SK-N-SH (cell line): ENCODE results near the gene CMC4. TPM values are rescaled to one million over a fixed set of nuclear protein-coding genes. Genes with fewer than 3 reads are reported as not detected.

Experiments used
- CTCF ChIA-PET: fragments of 300-600, 350-600 bp; formaldehyde crosslinking; extraction: SDS; loops from one replicate; lab custom pipeline; 2021; lab: Yijun Ruan, JAX
- POLR2A ChIA-PET: fragments of 350-600 bp; sonication (Branson Sonifier 250); formaldehyde crosslinking; extraction: SDS; loops from one replicate; lab custom pipeline; 2020; ENCODE audit warnings: antibody characterized with exemption, inconsistent platforms; lab: Yijun Ruan, JAX
- DNase-seq: peaks from one replicate; pipeline ENCODE4 v3.0.0; 2012
- H2AFZ ChIP-seq: fragments of 200-600 bp; sonication (generic); 2 replicates; pipeline ENCODE4 v1.8.1; 2016; ENCODE audit warnings: antibody characterized with exemption, mild to moderate bottlenecking, low read depth
- H3F3A ChIP-seq: fragments of 200-600 bp; sonication (generic); replicated peaks from 2 replicates; pipeline ENCODE3; 2016; ENCODE audit warnings: antibody characterized with exemption, mild to moderate bottlenecking; ENCODE audit not compliant: insufficient read depth
- H3K27ac ChIP-seq, 2 experiments: fragments of 200-500 bp in 1 of 2; fragments of 200-600 bp in 1 of 2; sonication (Bioruptor generic) in 1 of 2; sonication (generic), shearing (Covaris generic) in 1 of 2; 2 replicates each; pipeline versions ENCODE4 v1.5.1 to v1.6.1; 2014 to 2016; ENCODE audit warnings: low read depth in 2 of 2, inconsistent platforms in 1 of 2, low read length in 1 of 2, mild to moderate bottlenecking in 1 of 2, mixed read lengths in 1 of 2
- H3K27me3 ChIP-seq: fragments of 200-600 bp; sonication (generic), shearing (Covaris generic); 2 replicates; pipeline ENCODE4 v1.6.1; 2016; ENCODE audit warnings: mixed run types; ENCODE audit not compliant: insufficient read depth
- H3K36me3 ChIP-seq, 2 experiments: fragments of 200-500 bp in 1 of 2; fragments of 200-600 bp in 1 of 2; sonication (Bioruptor generic) in 1 of 2; sonication (generic) in 1 of 2; replicated peaks in 1 of 2; 2 replicates each; pipeline versions ENCODE3 to v1.5.1; 2014 to 2016; ENCODE audit warnings: low read length in 1 of 2, mild to moderate bottlenecking in 1 of 2; ENCODE audit not compliant: insufficient read depth in 2 of 2, control insufficient read depth in 1 of 2
- H3K4me1 ChIP-seq, 2 experiments: fragments of 200-500 bp in 1 of 2; fragments of 200-600 bp in 1 of 2; sonication (Bioruptor generic) in 1 of 2; sonication (generic), shearing (Covaris generic) in 1 of 2; 2 replicates each; pipeline versions ENCODE4 v1.5.1 to v1.6.1; 2014 to 2016; ENCODE audit warnings: low read depth in 1 of 2, low read length in 1 of 2, mixed run types in 1 of 2; ENCODE audit not compliant: insufficient read depth in 2 of 2, control insufficient read depth in 1 of 2
- H3K4me2 ChIP-seq: fragments of 200-600 bp; sonication (generic), shearing (Covaris generic); 2 replicates; pipeline ENCODE4 v1.6.1; 2017; ENCODE audit warnings: mixed run types
- H3K4me3 ChIP-seq, 2 experiments: fragments of 200-500 bp in 1 of 2; fragments of 200-600 bp in 1 of 2; sonication (Bioruptor generic) in 1 of 2; sonication (generic), shearing (Covaris generic) in 1 of 2; 2 replicates each; pipeline versions ENCODE4 v1.5.1 to v1.8.1; 2014 to 2016; ENCODE audit warnings: low read depth in 2 of 2, inconsistent platforms in 1 of 2, low read length in 1 of 2, mild to moderate bottlenecking in 1 of 2, mixed read lengths in 1 of 2, moderate library complexity in 1 of 2
- H3K79me2 ChIP-seq: fragments of 200-600 bp; sonication (generic); 2 replicates; pipeline ENCODE4 v1.8.1; 2017; ENCODE audit warnings: mild to moderate bottlenecking; ENCODE audit not compliant: insufficient read depth
- H3K9ac ChIP-seq: fragments of 200-600 bp; sonication (generic); 2 replicates; pipeline ENCODE4 v1.6.1; 2017; ENCODE audit warnings: mixed run types
- H3K9me2 ChIP-seq: fragments of 200-600 bp; sonication (generic); 2 replicates; pipeline ENCODE4 v1.6.1; 2017; ENCODE audit warnings: mixed run types
- H3K9me3 ChIP-seq: fragments of 200-600 bp; sonication (generic); 2 replicates; pipeline ENCODE4 v1.6.1; 2017; ENCODE audit warnings: mixed run types, mild to moderate bottlenecking, moderate library complexity
- H4K20me1 ChIP-seq: fragments of 200-600 bp; sonication (generic); 2 replicates; pipeline ENCODE4 v1.6.1; 2017; ENCODE audit warnings: mild to moderate bottlenecking, mixed run types; ENCODE audit not compliant: insufficient read depth
- CHD2 ChIP-seq: fragments of 150-350 bp; IDR thresholded peaks from 2 replicates; pipeline ENCODE4 v1.6.1; 2018; ENCODE audit warnings: low read length; ENCODE audit not compliant: partially characterized antibody
- EZH2phosphoT487 ChIP-seq: fragments of 200-600 bp; sonication (generic); IDR thresholded peaks from 2 replicates; pipeline ENCODE4 v1.6.1; 2017; ENCODE audit warnings: low read depth, mixed run types, mild to moderate bottlenecking, antibody characterized with exemption, moderate library complexity, borderline replicate concordance
- FOXJ3 ChIP-seq: sonication (generic); formaldehyde crosslinking; IDR thresholded peaks from 2 replicates; pipeline ENCODE4 v1.5.1; 2020; ENCODE audit warnings: mild to moderate bottlenecking, missing genetic modification reagents
- GATA2 ChIP-seq: sonication (generic); formaldehyde crosslinking; IDR thresholded peaks from 2 replicates; pipeline ENCODE4 v1.5.0; 2020; ENCODE audit warnings: mild to moderate bottlenecking, missing genetic modification reagents
- NFIC ChIP-seq: IDR thresholded peaks from 2 replicates; pipeline ENCODE4 v1.4.0; 2012; ENCODE audit warnings: borderline replicate concordance
- POLR2AphosphoS5 ChIP-seq: IDR thresholded peaks from 2 replicates; pipeline ENCODE4 v1.6.1; 2012; ENCODE audit warnings: low read depth, low read length
- RAD21 ChIP-seq: IDR thresholded peaks from 2 replicates; pipeline ENCODE4 v1.6.1; 2012; ENCODE audit warnings: mild to moderate bottlenecking, low read length
- RFX5 ChIP-seq: IDR thresholded peaks from 2 replicates; pipeline ENCODE4 v1.6.1; 2012; ENCODE audit warnings: mild to moderate bottlenecking, improper control_type of control experiment, low read length
- SIN3A ChIP-seq: IDR thresholded peaks from 2 replicates; pipeline ENCODE4 v1.6.1; 2012; ENCODE audit warnings: low read depth, mild to moderate bottlenecking, low read length, moderate library complexity, borderline replicate concordance
- SMC3 ChIP-seq: IDR thresholded peaks from 2 replicates; pipeline ENCODE4 v1.6.1; 2012; ENCODE audit warnings: low read depth, low read length, improper control_type of control experiment
- TAF1 ChIP-seq: IDR thresholded peaks from 2 replicates; pipeline ENCODE4 v1.6.1; 2012; ENCODE audit warnings: low read depth, mild to moderate bottlenecking, low read length, moderate library complexity, borderline replicate concordance
- YY1 ChIP-seq: IDR thresholded peaks from 2 replicates; pipeline ENCODE4 v1.4.0; 2012; ENCODE audit warnings: low read depth, mild to moderate bottlenecking
- WGBS: methylation state at CpG from one replicate; pipeline ENCODE4 v1.1.6; 2017; ENCODE audit warnings: low lambda C conversion rate; 5-methylcytosine and 5-hydroxymethylcytosine counted together
- polyA plus RNA-seq, 3 experiments: library from polyadenylated mRNA; depleted of rRNA; stranded (reverse); fragments of >200 nt; gene quantifications; 2 replicates each; pipeline ENCODE4 v1.2.3, GENCODE V29; 2012
- TF ChIP-seq, protein P1 (sequence below): fragments of 150-350 bp; IDR thresholded peaks from 2 replicates; pipeline ENCODE4 v1.6.1; 2017; ENCODE audit warnings: antibody characterized with exemption, low read length, low read depth, borderline replicate concordance
- TF ChIP-seq, protein P2 (sequence below): IDR thresholded peaks from 2 replicates; pipeline ENCODE4 v1.4.0; 2012; ENCODE audit warnings: low read depth, borderline replicate concordance
- TF ChIP-seq, protein P3 (sequence below): fragments of 200-600 bp; sonication (generic); IDR thresholded peaks from 2 replicates; pipeline ENCODE4 v1.6.1; 2017; ENCODE audit warnings: antibody characterized with exemption, mild to moderate bottlenecking, moderate library complexity
- TF ChIP-seq, protein P4 (sequence below): IDR thresholded peaks from 2 replicates; pipeline ENCODE4 v1.4.0; 2012; ENCODE audit warnings: low read depth
- TF ChIP-seq, protein P5 (sequence below): fragments of 150-350 bp; IDR thresholded peaks from 2 replicates; pipeline ENCODE4 v1.6.1; 2016; ENCODE audit warnings: mild to moderate bottlenecking, low read depth, low read length
- TF ChIP-seq, protein P6 (sequence below): IDR thresholded peaks from 2 replicates; pipeline ENCODE4 v1.4.0; 2012; ENCODE audit warnings: low read depth, borderline replicate concordance

Gene CMC4
- polyA plus RNA-seq, 1 of the 3 experiments (the other 2 are of a cell fraction), result 12.0 TPM

DNA sequence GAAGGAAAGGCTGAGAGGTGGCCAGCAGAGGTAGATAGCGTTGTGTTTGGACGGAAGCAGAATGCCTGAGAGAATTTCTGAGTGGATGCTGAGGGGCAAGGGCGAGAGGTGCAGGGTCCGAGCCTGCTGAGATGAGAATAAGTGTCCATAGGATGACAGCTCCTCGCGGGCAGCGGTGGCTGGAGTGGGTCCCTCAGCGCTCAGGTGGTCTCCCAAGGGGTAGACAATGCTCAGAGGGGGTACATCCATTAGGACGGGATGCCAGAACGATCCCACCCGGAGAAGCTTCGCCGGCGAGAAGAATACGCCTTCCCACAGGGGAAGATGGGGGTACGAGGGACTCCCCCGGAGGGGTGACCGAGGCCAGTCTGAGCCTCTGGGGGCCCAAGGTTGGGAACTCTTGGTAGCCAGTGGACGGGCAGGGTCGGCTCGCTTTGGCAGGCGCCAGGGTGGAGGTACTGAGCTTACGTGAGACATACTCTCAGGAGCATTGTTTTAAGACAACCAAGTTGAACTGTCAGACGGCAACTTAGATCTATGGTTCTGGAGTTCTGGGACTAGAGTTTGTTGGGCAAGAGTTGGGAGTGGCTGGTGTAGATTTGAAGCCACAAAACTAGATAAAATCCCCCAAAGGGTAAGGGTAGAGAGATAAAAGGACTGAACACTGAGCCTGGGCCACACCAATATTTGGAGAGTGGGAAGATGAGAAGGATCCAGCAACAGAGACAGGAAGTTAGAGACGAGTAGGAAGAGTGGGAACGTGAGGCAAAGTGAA, 16.2 kb upstream of the CMC4 start:
- Histone ChIP-seq H3K27ac (no peak overlapping the region), H3K9me3 (no peaks in the 10 kb centered on the region), H3K79me2 (no peaks in the 10 kb centered on the region), H3K9ac (no peak overlapping the region), H2AFZ (no peak overlapping the region), H3K4me2 (no peak overlapping the region), H4K20me1 (no peaks in the 10 kb centered on the region), H3K4me3 (no peak overlapping the region), H3K36me3 (peaks cover 4% of the 10 kb centered on the region in 2 experiments), H3F3A (no peaks in the 10 kb centered on the region), H3K9me2 (no peaks in the 10 kb centered on the region), H3K4me1 (no peaks in the 10 kb centered on the region), H3K27me3 (no peaks in the 10 kb centered on the region)
- CTCF ChIA-PET, result interaction anchor here (0.7 to 2.6 kb wide), 16 partner anchors 7 to 169 kb away, joined by 3 to 9 read pairs (median 5); no protein-coding TSS in a partner anchor
- WGBS, result 71% methylated on average over 26 of the region's 26 CpGs
- TF ChIP-seq, protein P1, sequence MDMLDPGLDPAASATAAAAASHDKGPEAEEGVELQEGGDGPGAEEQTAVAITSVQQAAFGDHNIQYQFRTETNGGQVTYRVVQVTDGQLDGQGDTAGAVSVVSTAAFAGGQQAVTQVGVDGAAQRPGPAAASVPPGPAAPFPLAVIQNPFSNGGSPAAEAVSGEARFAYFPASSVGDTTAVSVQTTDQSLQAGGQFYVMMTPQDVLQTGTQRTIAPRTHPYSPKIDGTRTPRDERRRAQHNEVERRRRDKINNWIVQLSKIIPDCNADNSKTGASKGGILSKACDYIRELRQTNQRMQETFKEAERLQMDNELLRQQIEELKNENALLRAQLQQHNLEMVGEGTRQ, result no peak
- TF ChIP-seq EZH2phosphoT487 (no peak), RFX5 (no peak), POLR2AphosphoS5 (no peak), RAD21 (no peak), YY1 (no peak), SIN3A (no peak), FOXJ3 (CRISPR knock-in tag) (no peak), SMC3 (no peak), CHD2 (no peak), NFIC (no peak), TAF1 (no peak), GATA2 (CRISPR knock-in tag) (no peak)
- TF ChIP-seq, protein P2, sequence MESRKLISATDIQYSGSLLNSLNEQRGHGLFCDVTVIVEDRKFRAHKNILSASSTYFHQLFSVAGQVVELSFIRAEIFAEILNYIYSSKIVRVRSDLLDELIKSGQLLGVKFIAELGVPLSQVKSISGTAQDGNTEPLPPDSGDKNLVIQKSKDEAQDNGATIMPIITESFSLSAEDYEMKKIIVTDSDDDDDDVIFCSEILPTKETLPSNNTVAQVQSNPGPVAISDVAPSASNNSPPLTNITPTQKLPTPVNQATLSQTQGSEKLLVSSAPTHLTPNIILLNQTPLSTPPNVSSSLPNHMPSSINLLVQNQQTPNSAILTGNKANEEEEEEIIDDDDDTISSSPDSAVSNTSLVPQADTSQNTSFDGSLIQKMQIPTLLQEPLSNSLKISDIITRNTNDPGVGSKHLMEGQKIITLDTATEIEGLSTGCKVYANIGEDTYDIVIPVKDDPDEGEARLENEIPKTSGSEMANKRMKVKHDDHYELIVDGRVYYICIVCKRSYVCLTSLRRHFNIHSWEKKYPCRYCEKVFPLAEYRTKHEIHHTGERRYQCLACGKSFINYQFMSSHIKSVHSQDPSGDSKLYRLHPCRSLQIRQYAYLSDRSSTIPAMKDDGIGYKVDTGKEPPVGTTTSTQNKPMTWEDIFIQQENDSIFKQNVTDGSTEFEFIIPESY, result no peak
- TF ChIP-seq, protein P3, sequence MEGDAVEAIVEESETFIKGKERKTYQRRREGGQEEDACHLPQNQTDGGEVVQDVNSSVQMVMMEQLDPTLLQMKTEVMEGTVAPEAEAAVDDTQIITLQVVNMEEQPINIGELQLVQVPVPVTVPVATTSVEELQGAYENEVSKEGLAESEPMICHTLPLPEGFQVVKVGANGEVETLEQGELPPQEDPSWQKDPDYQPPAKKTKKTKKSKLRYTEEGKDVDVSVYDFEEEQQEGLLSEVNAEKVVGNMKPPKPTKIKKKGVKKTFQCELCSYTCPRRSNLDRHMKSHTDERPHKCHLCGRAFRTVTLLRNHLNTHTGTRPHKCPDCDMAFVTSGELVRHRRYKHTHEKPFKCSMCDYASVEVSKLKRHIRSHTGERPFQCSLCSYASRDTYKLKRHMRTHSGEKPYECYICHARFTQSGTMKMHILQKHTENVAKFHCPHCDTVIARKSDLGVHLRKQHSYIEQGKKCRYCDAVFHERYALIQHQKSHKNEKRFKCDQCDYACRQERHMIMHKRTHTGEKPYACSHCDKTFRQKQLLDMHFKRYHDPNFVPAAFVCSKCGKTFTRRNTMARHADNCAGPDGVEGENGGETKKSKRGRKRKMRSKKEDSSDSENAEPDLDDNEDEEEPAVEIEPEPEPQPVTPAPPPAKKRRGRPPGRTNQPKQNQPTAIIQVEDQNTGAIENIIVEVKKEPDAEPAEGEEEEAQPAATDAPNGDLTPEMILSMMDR, result no peak
- TF ChIP-seq, protein P4, sequence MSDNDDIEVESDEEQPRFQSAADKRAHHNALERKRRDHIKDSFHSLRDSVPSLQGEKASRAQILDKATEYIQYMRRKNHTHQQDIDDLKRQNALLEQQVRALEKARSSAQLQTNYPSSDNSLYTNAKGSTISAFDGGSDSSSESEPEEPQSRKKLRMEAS, result no peak
- TF ChIP-seq, protein P5, sequence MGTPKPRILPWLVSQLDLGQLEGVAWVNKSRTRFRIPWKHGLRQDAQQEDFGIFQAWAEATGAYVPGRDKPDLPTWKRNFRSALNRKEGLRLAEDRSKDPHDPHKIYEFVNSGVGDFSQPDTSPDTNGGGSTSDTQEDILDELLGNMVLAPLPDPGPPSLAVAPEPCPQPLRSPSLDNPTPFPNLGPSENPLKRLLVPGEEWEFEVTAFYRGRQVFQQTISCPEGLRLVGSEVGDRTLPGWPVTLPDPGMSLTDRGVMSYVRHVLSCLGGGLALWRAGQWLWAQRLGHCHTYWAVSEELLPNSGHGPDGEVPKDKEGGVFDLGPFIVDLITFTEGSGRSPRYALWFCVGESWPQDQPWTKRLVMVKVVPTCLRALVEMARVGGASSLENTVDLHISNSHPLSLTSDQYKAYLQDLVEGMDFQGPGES, result no peak
- TF ChIP-seq, protein P6, sequence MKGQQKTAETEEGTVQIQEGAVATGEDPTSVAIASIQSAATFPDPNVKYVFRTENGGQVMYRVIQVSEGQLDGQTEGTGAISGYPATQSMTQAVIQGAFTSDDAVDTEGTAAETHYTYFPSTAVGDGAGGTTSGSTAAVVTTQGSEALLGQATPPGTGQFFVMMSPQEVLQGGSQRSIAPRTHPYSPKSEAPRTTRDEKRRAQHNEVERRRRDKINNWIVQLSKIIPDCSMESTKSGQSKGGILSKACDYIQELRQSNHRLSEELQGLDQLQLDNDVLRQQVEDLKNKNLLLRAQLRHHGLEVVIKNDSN, result no peak
- DNase-seq, result no peak
- POLR2A ChIA-PET, result no interaction called here
